SU-DHL-6 (cell line): ENCODE results near the gene PPARA.

Source experiments
- EZH2phosphoT487 ChIP-seq: fragments of 200-600 bp; sonication (generic), shearing (Covaris generic); conservative IDR thresholded peaks from 2 replicates; pipeline ENCODE4 v1.6.1; 2018; ENCODE audit warnings: mild to moderate bottlenecking, antibody characterized with exemption, low read length, moderate library complexity, mixed read lengths
- TF ChIP-seq, protein P1 (sequence below): fragments of 200-600 bp; sonication (generic); IDR thresholded peaks from one replicate; pipeline ENCODE4 v1.5.1; 2017; ENCODE audit warnings: antibody characterized with exemption, mild to moderate bottlenecking, low read length, moderate library complexity; ENCODE audit not compliant: insufficient read depth, poor library complexity, severe bottlenecking

DNA sequence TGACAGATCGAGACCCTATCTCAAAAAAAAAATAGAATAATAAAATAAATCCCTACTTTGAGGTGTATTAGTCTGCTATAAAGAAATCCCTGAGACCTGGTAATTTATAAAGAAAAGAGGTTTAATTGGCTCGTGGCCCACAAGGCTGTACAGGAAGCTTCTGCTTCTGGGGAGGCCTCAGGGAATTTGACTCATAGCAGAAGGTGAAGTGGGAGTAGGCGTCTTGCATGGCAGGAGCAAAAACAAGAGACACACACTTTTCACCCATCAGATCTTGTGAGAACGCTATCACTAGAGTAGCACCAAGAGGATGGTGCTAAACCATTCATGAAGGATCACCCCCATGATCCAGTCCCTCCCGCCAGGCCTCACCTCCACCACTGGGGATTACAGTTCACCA lies 70.6 kb downstream of the PPARA start:
- TF ChIP-seq, protein P1, sequence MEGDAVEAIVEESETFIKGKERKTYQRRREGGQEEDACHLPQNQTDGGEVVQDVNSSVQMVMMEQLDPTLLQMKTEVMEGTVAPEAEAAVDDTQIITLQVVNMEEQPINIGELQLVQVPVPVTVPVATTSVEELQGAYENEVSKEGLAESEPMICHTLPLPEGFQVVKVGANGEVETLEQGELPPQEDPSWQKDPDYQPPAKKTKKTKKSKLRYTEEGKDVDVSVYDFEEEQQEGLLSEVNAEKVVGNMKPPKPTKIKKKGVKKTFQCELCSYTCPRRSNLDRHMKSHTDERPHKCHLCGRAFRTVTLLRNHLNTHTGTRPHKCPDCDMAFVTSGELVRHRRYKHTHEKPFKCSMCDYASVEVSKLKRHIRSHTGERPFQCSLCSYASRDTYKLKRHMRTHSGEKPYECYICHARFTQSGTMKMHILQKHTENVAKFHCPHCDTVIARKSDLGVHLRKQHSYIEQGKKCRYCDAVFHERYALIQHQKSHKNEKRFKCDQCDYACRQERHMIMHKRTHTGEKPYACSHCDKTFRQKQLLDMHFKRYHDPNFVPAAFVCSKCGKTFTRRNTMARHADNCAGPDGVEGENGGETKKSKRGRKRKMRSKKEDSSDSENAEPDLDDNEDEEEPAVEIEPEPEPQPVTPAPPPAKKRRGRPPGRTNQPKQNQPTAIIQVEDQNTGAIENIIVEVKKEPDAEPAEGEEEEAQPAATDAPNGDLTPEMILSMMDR, result no peak
- no peak for TF ChIP-seq EZH2phosphoT487
